Right ventricle myocardium inferior (tissue), 1 donor: Measurements from ENCODE around the gene XAGE2. TPM values are rescaled to one million over a fixed set of nuclear protein-coding genes. Genes with fewer than 3 reads are reported as not detected.

Experiments
- ATAC-seq: fragments of 200-7000 bp; cut with Tn5 transposase; one replicate; pipeline ENCODE4 v1.9.1; 2020; ENCODE audit warnings: mild to moderate bottlenecking, moderate library complexity
- DNase-seq: peaks from one replicate; pipeline ENCODE4 v3.0.0; 2021; ENCODE audit errors: missing footprints
- intact Hi-C: fragments of 100-400 bp; cut with DNase I; formaldehyde crosslinking; loops from one replicate; pipeline ENCODE4 v1.11.0; 2022
- microRNA-seq: library from miRNA; unstranded; fragments of <30 nt; microRNA quantifications from one replicate; pipeline ENCODE4 v1.2.0, GENCODE V29; 2020
- total RNA-seq: library from RNA; stranded (reverse); fragmentation: NEBNext Ultra II Directional; extraction: Animal tissue kit (Norgen Biotek cat#: 25700); gene quantifications from one replicate; pipeline ENCODE4 v1.2.1, GENCODE V29; 2021
- donor health status: DM: no; HTN: yes; CAD: no; lungs with severe emphysema.

The XAGE2 gene
- total RNA-seq, 1 donor from 2014 or later = not detected

DNA sequence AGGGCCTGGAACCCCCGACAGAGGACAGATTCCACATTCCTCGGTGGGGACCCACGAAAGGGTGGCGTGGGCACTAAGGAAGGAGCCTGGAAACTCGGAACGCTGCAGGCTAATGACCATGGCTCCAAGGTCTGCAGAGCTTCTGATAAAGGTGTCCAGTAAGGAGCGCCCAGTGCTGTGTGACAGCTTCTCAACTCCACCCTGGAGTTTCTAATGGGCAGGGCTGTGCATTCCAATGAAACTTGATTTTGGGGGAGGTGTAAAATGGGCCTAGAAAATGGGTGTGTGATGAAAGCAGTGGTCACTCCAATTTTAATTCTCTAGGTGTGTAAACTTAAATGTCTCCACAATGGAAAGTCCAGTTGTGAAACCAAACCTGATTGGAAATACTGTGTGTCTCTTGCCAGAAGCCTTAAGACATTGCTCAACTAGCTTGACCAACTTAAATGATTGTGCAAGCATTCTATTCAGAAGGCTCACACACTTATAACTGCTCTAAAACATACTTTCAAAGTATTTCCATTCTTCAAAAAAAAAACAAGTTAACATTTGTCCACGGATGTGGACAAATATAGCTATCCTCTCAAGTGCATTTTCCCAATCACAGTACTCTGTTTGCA, 52.1 kb downstream of the XAGE2 start:
- intact Hi-C loops = no loop called here
- ATAC-seq = no peak

DNA sequence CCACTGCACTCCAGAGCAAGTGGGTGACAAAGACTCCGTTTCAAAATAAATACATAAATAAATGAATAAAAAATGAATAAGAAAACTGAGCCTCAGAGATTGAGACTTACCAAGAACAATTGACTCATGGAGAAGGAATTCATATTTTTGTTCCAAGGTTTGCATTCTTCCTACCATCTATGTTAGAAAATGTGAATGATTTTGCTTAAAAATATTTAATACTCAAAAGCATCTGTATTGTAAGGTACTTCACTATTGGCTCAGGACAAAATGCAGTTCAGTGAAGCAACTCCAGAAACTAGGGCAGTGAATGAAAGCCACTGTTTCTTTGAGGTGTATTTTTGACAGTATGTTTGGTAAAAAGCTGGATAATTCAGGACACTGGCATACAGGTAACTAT, 54.1 kb downstream of the XAGE2 start:
- intact Hi-C loops = no loop called here
- DNase-seq (no peak), ATAC-seq (no peak)

More for the DNA sequence above, 52.1 kb downstream of the XAGE2 start:
- no peak for DNase-seq

DNA sequence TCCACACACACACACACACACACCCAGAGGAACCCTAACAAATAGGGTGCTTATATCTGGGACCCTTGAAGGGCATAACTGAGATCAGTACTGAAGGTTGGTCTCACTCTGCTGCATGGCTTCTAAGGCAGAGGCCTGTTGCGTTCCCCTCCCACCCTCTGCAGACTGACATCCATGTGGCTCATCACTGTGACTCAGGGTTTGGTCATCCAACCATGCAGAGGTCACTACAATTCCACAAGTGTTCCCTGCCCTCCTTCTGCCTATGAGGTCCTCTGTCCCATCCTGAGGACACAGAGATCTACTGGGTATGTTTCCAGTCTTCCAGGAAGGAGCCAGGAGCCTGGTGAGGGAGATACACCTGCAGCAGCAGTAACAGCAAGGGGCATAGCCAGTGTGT, 55.8 kb downstream of the XAGE2 start:
- DNase-seq = no peak
- no peak for ATAC-seq
- intact Hi-C loops = no loop called here

Small RNA genes within 50 kb of the gene (microRNA-seq; reads per million reads assigned to microRNA genes)
- not detected for gene MIR8088

Other genes starting within 250 kb of the XAGE2 start
- 0.27 TPM for gene MAGED4, start 184.1 kb upstream of the XAGE2 start, total RNA-seq
- gene XAGE1A, start 126.8 kb downstream of the XAGE2 start, total RNA-seq = not detected
- gene XAGE1B, start 148.0 kb downstream of the XAGE2 start, total RNA-seq = not detected